Measurements from ENCODE around the gene WNT6.

GRCh38 chr2:218832081-218832480, 27.5 kb upstream of the WNT6 start:
- TF ChIP-seq CTCF (IDR thresholded peaks at IDR 0.05) (no peak), POLR2AphosphoS5 (IDR thresholded peaks at IDR 0.05; ENCODE audit: low read depth, low read length) (no peak), SIN3A (IDR thresholded peaks at IDR 0.05; ENCODE audit: borderline replicate concordance, insufficient read depth, low read depth, low read length) (no peak)
